ENCODE results near the gene EAF1.

The EAF1 gene

DNA sequence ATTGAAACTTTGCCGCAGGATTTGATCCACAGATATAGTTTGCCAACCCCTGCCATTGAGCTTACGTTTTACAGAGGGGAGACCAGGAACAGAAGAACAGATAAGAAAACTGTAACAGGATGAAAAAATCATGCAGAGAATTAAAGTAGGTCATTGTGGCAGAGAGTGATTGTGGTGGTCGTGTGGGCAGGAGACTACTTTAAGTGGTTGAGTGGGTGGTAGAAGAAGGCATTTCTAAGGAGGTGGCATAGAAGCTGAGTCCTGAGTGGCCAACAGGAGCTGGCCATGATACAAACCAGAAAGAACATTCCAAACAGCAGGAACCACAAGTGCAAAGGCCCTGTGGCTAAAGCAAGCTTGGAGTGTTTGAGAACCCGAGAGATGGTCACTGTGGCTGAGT lies 59.6 kb downstream of the EAF1 start:
- no peak for DNase-seq

DNA sequence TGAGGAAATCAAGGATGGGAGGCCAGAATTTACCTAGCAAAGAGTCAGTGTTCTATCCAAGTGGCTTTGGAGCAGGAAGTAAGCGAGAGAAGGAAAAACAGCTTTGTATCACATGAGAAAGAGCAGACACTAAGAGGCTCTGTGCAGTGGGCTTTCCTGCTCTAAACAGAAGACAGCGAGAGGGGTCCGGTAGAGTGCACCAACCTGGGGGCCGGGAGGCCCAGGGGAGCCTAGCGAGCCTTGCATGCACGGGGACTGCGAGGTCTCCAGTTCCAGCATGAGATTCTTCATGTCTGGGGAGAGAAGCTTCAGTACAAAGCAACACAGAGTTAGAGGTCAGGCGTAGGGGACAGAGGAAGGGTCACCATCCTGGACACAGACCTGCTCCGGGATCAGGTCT lies 60.6 kb downstream of the EAF1 start:
- DNase-seq = no peak

DNA sequence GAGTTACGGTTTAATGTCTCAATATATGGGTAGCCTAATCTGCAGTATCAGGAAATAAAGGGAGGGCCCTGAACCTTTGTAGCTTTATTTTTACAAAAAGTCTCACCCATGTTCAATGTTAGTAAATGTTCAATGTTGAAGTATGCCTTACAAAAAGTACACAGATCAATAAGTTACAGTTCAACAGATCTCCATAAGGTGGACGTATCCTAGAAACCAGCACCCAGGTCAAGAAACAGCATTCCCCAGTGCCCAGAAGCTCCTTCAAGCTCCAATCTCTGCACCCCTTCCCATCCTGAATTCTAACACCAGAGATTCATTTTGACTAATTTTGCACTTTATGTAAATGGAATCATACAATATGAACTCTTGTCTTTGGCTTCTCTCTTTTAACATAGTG lies 62.8 kb downstream of the EAF1 start:
- no peak for DNase-seq

DNA sequence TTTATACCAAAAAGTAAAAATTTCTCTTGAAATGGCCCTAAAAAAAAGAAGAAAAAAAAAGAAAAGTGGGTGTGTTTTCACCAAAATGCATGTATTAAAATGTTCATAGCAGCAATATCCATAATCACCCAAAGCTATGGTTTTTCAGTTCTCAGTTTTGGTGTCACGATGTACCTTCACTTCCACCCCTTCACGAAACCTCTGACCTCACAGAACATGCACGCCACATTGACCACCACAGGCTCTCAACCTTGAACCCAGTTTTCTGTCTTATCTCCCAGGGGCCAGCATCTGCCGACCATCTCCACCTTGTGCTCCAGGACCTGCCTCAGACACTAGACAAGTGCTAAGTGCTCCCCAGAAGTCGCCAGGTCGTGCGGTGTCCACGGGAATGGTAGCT lies 63.7 kb downstream of the EAF1 start:
- no peak for DNase-seq

Measured in activated CD4-positive, alpha-beta T cell treated with anti-CD3 and anti-CD28 coated beads for 4 hours (primary cell).